Measurements from ENCODE around the gene SMARCA2.

The SMARCA2 gene

GRCh38 chr9:1997646-1998045 lies 17.5 kb upstream of the SMARCA2 start:
- H3K27me3 ChIP-seq (ENCODE audit: insufficient read depth, low read length, poor library complexity, severe bottlenecking), result no peaks in the 10 kb centered on the region
- no peaks in the 10 kb centered on the region for H3K4me1 ChIP-seq (ENCODE audit: insufficient read depth, low read length, poor library complexity, severe bottlenecking)
- no peaks in the 10 kb centered on the region for H4K20me1 ChIP-seq (ENCODE audit: insufficient read depth, low read length, poor library complexity, severe bottlenecking)
- H3K79me2 ChIP-seq (ENCODE audit: insufficient read depth, low read length), result no peaks in the 10 kb centered on the region
- H2AFZ ChIP-seq (ENCODE audit: low read length), result no peak overlapping the region
- no peak overlapping the region for H3K4me3 ChIP-seq (ENCODE audit: low read length, poor library complexity, severe bottlenecking)
- no peaks in the 10 kb centered on the region for H3K9me2 ChIP-seq (replicated peaks; ENCODE audit: low read depth, low read length)
- no peak overlapping the region for H3K9ac ChIP-seq (ENCODE audit: low read depth, low read length, poor library complexity, severe bottlenecking)
- no peaks in the 10 kb centered on the region for H3K36me3 ChIP-seq (ENCODE audit: insufficient read depth, low read length)
- H3K4me2 ChIP-seq (ENCODE audit: low read depth, low read length, poor library complexity, severe bottlenecking), result no peak overlapping the region
- no peaks in the 10 kb centered on the region for H3K9me3 ChIP-seq (ENCODE audit: insufficient read depth, low read depth, low read length)
- H3F3A ChIP-seq (ENCODE audit: low read depth), result no peaks in the 10 kb centered on the region
- TF ChIP-seq CTCF (conservative IDR thresholded peaks at IDR 0.05; ENCODE audit: low read length) (no peak), EZH2phosphoT487 (IDR thresholded peaks at IDR 0.05; ENCODE audit: borderline replicate concordance) (no peak)

GRCh38 chr9:1998111-1998510 lies 17.0 kb upstream of the SMARCA2 start:
- Histone ChIP-seq H4K20me1 (ENCODE audit: insufficient read depth, low read length, poor library complexity, severe bottlenecking) (no peaks in the 10 kb centered on the region), H3K4me2 (ENCODE audit: low read depth, low read length, poor library complexity, severe bottlenecking) (no peak overlapping the region), H2AFZ (ENCODE audit: low read length) (no peak overlapping the region), H3K4me3 (ENCODE audit: low read length, poor library complexity, severe bottlenecking) (no peak overlapping the region), H3K27me3 (ENCODE audit: insufficient read depth, low read length, poor library complexity, severe bottlenecking) (no peaks in the 10 kb centered on the region), H3K9ac (ENCODE audit: low read depth, low read length, poor library complexity, severe bottlenecking) (no peak overlapping the region), H3F3A (ENCODE audit: low read depth) (no peaks in the 10 kb centered on the region), H3K4me1 (ENCODE audit: insufficient read depth, low read length, poor library complexity, severe bottlenecking) (no peaks in the 10 kb centered on the region), H3K9me2 (replicated peaks; ENCODE audit: low read depth, low read length) (no peaks in the 10 kb centered on the region), H3K79me2 (ENCODE audit: insufficient read depth, low read length) (no peaks in the 10 kb centered on the region), H3K9me3 (ENCODE audit: insufficient read depth, low read depth, low read length) (no peaks in the 10 kb centered on the region), H3K36me3 (ENCODE audit: insufficient read depth, low read length) (no peaks in the 10 kb centered on the region)
- TF ChIP-seq CTCF (conservative IDR thresholded peaks at IDR 0.05; ENCODE audit: low read length), result no peak
- no peak for TF ChIP-seq EZH2phosphoT487 (IDR thresholded peaks at IDR 0.05; ENCODE audit: borderline replicate concordance)

GRCh38 chr9:2000314-2000713 lies 14.8 kb upstream of the SMARCA2 start:
- Histone ChIP-seq H3K36me3 (ENCODE audit: insufficient read depth, low read length) (no peaks in the 10 kb centered on the region), H3F3A (ENCODE audit: low read depth) (no peaks in the 10 kb centered on the region), H3K4me3 (ENCODE audit: low read length, poor library complexity, severe bottlenecking) (no peak overlapping the region), H3K9me2 (replicated peaks; ENCODE audit: low read depth, low read length) (no peaks in the 10 kb centered on the region), H3K4me2 (ENCODE audit: low read depth, low read length, poor library complexity, severe bottlenecking) (no peak overlapping the region), H3K79me2 (ENCODE audit: insufficient read depth, low read length) (no peaks in the 10 kb centered on the region), H2AFZ (ENCODE audit: low read length) (no peak overlapping the region), H3K27me3 (ENCODE audit: insufficient read depth, low read length, poor library complexity, severe bottlenecking) (no peaks in the 10 kb centered on the region), H4K20me1 (ENCODE audit: insufficient read depth, low read length, poor library complexity, severe bottlenecking) (no peaks in the 10 kb centered on the region), H3K9me3 (ENCODE audit: insufficient read depth, low read depth, low read length) (no peaks in the 10 kb centered on the region), H3K4me1 (ENCODE audit: insufficient read depth, low read length, poor library complexity, severe bottlenecking) (peaks cover 14% of the 10 kb centered on the region), H3K9ac (ENCODE audit: low read depth, low read length, poor library complexity, severe bottlenecking) (no peak overlapping the region)
- TF ChIP-seq EZH2phosphoT487 (IDR thresholded peaks at IDR 0.05; ENCODE audit: borderline replicate concordance), result no peak
- no peak for TF ChIP-seq CTCF (conservative IDR thresholded peaks at IDR 0.05; ENCODE audit: low read length)
